NCI-H510A treated with DMSO at 0.1 percent for 48 hours (cell line): ENCODE results near the gene VDAC2.
A peak's percentile ranks its signal among the peaks of the same experiment; 100 is the strongest.
"Not testable (repeated sequence)": the region's sequence is repeated elsewhere in the genome, so short reads cannot be mapped to it uniquely, and the experiment has no call there.

Experiments
- DNase-seq: peaks from one replicate; lab custom pipeline; 2025; lab: John Stamatoyannopoulos, UW

Gene VDAC2, protein sequence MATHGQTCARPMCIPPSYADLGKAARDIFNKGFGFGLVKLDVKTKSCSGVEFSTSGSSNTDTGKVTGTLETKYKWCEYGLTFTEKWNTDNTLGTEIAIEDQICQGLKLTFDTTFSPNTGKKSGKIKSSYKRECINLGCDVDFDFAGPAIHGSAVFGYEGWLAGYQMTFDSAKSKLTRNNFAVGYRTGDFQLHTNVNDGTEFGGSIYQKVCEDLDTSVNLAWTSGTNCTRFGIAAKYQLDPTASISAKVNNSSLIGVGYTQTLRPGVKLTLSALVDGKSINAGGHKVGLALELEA

DNA sequence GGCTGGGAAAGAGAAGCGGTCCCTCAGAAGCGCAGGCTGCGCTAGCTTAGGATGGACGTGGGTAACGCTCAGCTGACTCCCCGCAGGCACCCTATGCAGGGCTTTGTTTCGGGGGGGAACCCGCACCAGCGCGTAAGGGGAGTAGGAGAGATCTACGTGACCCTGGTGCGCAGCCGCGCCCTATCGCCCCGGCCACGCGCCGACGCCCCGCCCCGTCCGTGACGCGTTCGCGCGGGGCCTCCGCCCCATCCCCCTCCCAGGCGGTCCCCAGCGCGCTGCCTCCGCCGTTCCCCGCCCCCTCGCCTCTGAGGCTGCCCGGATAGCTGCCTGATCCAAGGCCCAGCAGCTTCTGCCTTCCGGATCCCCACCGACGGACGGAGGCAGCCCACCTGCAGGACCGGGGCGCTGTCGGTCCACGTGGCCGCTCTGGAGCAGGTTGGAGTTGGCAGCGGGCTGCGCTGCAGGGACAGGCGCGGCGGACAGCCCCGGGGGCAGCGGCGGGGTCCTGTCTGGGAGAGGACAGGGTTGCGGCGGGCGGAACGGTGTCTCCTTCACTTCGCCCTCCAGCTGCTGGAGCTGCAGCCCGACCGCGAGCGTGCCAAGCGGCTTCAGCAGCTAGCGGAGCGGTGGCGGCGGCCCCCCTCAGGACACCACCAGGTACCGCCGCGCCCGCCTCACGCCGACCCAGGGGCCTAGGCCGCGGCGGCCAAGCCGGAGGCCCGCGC lies at the start of gene VDAC2:
Gene VDAC2 (plus strand): TSS at position 515 of the 725 bp plus-strand sequence. CDS start 363 bp downstream, outside the sequence.
- peak; percentile 94 for DNase-seq

GRCh38 chr10:75165684-75166622 lies 44.6 kb upstream of the VDAC2 start:
- DNase-seq = no peak

DNA sequence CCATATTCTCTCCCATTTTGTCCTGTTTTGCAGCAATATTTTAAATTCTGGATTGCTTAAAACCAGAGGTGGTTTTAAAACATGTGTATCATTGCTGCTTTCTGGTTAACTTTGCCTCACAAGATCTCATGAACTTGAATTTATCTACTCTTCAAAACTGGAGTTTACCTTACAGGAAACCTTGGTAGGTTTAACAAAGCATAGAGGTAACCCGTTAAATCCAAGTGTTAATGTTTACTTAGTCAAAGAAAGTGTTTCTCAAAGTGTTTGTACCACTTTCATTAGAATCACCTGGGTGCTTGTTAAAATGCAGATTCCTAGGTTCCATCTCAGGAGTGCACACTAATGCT lies 44.0 kb upstream of the VDAC2 start:
- no peak for DNase-seq

DNA sequence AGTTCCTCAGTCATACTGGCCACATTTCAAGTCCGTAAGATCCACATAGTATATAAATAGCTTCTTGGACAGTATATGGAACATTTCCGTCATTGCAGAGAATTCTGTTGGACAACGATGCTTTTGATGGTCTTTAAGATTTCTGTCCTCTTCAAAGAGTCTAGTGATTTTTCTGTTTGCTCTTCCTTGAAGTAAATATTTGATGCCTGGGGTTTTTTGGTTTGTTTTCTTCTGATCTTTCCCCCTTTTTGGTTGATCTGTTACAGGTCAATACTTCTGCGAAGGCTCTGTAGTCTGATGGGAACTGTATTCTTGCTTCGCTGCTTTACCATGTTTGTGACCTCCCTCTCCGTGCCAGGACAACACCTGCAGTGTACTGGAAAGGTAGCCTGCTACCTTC lies 42.3 kb upstream of the VDAC2 start:
- DNase-seq = no peak

DNA sequence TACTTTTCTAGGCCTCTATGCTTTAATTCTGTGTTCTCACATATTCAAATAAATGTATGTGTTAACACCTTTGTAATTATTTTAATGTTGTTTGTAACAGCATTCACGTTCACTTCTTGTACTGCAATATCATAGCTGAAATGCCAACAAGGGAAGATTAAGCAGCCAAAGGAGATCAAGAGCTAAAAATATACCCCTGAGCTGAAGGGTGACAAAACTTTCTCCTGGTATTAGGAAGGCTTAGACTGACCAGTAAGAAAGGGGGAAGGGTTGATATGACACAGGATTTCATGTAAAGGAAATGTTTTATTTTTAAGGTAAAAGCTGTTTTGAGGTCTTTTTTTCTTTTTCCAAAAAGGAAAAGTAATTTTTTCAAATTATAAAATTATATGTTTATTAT lies 40.4 kb upstream of the VDAC2 start:
- DNase-seq = no peak

DNA sequence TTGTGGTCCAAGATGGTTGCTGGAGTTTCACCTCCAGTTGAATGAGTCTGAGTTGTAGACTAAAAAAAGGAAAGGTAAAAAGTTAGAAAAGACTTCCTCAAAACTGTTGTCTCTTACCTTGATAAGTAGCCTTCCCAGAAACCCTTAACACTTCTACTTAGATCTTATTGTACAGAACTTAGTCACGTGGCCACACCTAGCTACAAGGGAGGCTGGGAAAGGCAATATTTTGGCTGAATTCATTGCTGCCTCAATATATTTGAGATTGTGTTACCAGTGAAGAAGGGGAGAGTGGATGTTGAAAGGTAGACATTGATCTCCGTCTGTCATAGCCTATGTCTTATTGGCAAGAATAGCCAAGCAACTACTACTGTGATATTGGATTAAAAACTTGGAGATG lies 35.5 kb upstream of the VDAC2 start:
- no peak for DNase-seq

- no peak for DNase-seq
Measured at GRCh38 chr10:75176046-75176445, 34.5 kb upstream of the VDAC2 start.

DNA sequence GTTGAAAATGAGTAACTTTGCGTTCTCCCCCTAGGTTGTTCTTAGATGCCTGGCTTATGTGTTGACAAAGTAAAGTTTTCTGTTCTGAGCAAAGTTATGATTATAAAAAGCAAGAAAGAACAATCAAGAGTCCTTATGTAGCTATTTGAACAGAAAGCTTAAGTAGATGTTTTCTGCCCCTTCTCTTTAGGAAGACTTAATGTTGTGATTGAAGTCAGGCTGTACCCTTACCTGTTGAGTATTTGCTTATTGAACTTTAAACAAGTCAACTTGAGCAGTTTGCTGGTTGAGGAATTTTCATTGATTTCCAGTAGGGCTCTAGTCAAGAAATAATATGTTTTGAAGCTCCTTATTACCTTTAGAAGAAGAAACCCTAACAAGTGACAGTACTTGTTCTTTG lies 33.9 kb upstream of the VDAC2 start:
- no peak for DNase-seq

DNA sequence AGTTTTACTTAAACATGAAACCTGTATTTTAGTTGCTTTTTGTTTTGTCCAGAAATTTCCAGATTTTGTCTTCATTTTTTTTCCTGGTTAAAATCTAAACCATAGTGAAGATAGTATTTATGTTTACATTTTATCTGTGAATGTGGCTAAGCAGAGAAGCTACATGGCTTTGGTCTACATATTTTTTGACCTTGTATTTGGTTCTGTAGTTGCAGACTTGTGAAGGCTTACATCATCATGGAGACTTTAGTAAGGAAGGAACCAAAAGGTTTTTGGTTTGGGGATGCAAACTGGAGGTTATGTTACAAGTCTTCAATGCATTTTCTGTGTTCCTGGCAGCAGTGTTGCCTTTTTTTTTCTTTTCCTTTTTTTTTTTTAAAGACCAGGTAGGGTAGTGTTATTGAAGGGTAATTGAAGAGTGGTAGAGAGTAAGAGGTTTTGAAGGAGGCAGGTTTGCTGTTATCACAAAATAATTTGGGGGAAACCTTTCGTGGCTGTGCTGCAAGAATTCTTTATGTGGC lies 30.9 kb upstream of the VDAC2 start:
- DNase-seq = no peak

- no peak for DNase-seq
Measured at GRCh38 chr10:75180592-75180991, 30.0 kb upstream of the VDAC2 start.

DNA sequence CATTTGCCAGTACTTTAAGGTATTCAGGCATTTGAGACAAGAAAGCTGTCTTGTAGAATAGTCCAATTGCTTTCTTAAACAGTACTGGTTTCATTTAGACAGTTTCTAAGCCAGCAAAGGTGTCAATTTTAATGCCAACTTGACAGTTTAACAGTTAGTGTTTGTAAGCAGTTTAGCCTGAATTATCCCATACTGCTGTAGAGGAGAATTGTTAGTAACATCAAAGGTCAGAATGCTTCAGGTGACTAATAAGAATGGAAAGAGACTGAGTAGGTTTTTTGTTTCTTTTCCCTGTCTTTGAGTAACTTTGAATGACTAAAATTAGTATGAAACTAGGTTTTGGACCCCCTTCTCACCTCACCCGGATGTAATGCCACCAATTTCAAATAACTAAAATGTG lies 29.5 kb upstream of the VDAC2 start:
- no peak for DNase-seq

GRCh38 chr10:75186310-75186709 lies 24.3 kb upstream of the VDAC2 start:
- DNase-seq = no peak

DNA sequence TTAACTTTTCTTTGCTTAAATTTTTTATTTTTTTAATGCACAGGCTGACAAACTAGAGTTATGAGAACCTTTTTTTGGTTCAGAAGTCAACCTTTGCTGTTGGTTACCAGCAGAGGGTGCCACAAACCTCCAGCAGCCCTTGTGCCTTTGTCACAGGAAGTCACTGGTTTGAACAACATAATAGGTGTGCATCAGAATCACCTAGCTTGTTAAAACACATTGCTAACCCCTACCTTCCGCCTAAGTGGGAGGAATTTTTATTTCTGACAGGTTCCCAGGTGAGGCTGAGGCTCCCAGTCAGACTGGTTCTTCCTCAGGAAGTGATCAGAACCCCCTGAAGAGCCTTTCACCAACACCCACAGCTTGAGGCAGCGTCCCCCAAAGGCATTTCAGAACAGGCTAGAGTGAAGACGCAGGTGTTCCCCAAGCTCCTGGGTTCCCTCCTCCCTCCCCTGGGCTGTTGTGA lies 22.6 kb upstream of the VDAC2 start:
- DNase-seq = peak; percentile 60

GRCh38 chr10:75188522-75188921 lies 22.1 kb upstream of the VDAC2 start:
- DNase-seq = not testable (repeated sequence)

GRCh38 chr10:75189266-75190096 lies 21.1 kb upstream of the VDAC2 start:
- no peak for DNase-seq

GRCh38 chr10:75191821-75192568 lies 18.6 kb upstream of the VDAC2 start:
- DNase-seq = no peak

DNA sequence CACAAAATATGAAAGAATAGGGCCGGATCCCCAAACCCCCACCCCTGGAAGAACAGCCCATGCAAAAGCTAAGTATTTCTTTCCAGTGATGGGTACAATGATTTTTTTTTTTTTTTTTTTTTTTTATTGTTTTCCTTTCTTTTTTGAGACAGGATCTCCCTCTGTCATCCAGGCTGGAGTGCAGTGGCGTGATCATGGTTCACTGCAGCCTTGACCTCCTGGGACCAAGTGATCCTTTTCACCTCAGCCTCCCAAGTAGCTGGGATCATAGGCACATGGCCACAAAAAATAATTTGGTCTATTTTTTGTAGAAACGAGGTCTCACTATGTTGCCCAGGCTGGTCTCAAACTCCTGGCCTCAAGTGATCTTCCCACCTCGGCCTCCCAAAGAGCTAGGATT lies 16.0 kb upstream of the VDAC2 start:
- not testable (repeated sequence) for DNase-seq

- DNase-seq = no peak
Measured at GRCh38 chr10:75195035-75195763, 15.4 kb upstream of the VDAC2 start.

- no peak for DNase-seq
Measured at GRCh38 chr10:75197066-75197465, 13.5 kb upstream of the VDAC2 start.

DNA sequence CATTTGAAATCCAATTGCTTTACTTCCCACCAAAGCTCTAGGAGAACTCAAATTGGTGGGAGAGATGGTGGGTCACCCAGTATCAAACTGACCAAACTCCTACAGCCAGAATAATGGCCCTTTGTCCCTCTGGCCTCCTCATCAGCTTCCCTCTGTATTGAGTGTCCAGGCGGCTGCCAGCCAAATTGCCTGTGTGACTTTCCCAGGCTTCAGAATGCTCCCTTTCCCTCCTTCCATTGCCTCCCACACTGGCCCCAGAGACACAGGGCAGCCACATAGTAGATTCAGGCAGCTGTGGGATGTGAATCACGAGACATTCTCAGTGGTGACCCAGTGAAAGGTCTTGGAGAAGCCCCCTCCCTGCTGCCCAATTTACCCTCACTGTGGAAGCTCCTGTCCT lies 12.7 kb upstream of the VDAC2 start:
- DNase-seq = no peak
